GM18505 (cell line): ENCODE results near the gene CACNB2.

ENCODE experiments used
- ATAC-seq: cut with Tn5 transposase; IDR thresholded peaks from one replicate; pipeline ENCODE4 v1.9.1; 2021; ENCODE audit not compliant: unreplicated experiment
- POLR2A ChIP-seq: IDR thresholded peaks from 4 replicates; pipeline ENCODE4 v1.6.1; 2011; ENCODE audit warnings: borderline replicate concordance; ENCODE audit not compliant: insufficient read depth, insufficient read length; ENCODE audit errors: extremely low read depth

The CACNB2 gene

DNA sequence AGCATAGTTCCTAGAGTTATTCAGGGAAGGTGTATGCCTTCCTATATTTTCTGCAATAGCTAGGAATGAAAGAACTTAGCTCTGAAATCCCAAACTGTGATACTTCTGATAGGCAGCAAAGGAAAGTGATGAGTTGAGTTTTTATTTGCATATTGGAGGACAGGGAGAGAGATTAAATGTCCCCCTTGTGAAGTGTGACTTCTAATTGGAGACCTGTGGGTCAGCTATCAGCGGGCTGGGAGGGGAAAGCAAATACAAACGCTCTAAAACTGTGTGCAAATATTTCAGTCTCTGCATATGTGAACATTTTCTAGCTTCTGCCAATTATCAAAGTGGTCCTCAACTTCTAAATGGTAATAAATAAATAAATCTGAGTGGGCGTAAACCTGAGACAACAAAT is 203.3 kb downstream of the CACNB2 start:
- ATAC-seq: no peak
- TF ChIP-seq POLR2A: no peak

- ATAC-seq: no peak
- TF ChIP-seq POLR2A: no peak
Observed at GRCh38 chr10:18345308-18345707, 205.1 kb downstream of the CACNB2 start.

- ATAC-seq: no peak
- TF ChIP-seq POLR2A: no peak
Observed at GRCh38 chr10:18350340-18350739, 210.1 kb downstream of the CACNB2 start.

DNA sequence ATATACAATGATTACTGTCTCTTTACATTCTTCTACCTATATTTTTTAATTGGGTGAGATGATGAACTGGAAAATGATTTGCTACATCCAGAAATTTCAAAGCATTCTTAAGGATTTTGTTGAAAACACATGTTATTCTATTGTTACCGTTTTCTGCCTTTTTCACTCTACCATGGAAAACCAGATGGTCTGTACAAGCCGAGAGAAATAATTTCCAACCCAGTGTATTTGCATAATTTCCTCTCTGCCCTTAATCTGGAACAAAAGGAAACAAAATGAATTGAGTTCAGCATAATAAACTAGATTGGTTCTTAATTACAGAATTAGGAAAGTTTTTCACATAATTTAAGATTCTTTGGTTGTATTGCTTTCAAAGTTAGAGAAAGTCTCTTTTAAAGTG is 211.2 kb downstream of the CACNB2 start:
- ATAC-seq: no peak
- no peak for TF ChIP-seq POLR2A

- no peak for TF ChIP-seq POLR2A
- no peak for ATAC-seq
Observed at GRCh38 chr10:18352175-18352574, 212.0 kb downstream of the CACNB2 start.

DNA sequence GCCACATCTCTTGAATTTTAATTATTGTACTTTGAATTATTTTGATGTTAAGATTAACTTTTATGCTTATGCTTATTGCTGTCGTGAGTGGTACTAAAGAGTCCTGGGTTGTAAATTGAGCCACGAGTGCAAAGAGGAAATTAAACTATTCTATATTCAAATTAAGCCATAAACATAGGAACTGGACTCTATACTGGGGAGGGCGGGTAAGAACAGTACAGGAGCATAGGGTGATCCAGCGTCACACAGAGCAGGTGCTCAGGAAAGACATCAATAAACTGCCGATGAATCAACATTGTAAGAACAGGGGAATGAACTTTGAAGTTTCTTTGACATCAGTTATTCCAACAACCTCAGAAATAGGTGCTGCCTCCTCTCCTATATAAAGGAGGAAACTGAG is 219.6 kb downstream of the CACNB2 start:
- TF ChIP-seq POLR2A: no peak
- no peak for ATAC-seq

GRCh38 chr10:18362892-18363291 is 222.7 kb downstream of the CACNB2 start:
- no peak for ATAC-seq
- TF ChIP-seq POLR2A: no peak

DNA sequence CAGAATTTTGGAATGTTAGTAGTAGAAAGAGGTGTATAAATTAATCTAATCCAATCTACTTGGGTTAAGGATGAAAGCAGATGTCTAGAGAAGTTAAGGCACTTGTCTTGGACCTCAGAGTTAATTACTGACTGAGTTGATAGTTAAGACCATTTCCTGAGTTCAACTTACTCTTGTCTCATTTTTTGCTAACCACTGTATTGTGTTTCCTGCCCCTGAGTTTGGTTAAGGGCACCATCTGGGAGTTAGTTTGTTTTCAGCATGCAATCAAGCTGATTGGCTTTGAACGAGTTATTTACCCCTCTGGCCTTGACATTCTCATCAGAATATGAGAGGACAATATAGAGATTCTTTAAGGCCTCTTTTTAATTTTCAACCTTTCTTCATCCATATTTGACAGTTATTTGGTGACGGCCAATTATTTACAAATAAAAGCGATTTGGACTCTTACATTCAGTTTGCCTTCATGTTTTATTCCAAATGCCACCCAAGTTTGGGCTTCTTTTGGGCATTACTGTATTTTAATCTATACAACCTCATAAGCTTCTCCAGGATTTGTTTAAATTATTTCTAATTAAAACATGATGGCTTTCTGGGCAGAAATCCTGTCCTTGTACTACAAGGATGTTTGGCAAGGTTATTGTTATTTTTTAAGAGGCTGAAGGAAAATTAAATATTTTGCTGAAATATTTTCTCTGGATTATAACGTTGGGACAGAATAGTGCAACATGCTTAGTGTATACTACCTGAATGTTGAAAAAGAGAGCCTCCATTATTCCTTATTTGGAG is 225.0 kb downstream of the CACNB2 start:
- no peak for ATAC-seq
- TF ChIP-seq POLR2A: no peak

- ATAC-seq: no peak
Observed at GRCh38 chr10:18367840-18368239, 227.6 kb downstream of the CACNB2 start.

DNA sequence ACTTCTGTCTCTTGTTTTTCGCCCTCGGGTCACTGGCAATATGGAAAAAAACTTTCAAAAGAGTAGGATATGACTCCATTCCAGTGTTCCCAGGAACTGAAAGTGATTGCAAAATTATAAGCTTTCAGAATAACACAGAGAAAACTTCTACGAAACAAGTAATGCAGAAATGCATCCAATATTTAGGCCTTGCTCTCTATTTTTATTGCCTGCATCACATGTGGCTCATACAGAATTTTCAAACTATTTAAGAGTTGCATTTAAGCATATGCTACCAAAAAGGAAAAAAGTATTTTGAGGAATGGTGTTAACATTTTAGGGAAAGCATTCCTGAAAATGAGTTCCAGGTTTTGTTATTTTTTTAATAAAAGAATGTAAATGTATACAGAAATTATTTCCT is 228.0 kb downstream of the CACNB2 start:
- no peak for TF ChIP-seq POLR2A
- no peak for ATAC-seq

More at GRCh38 chr10:18367840-18368239, 227.6 kb downstream of the CACNB2 start:
- no peak for TF ChIP-seq POLR2A

DNA sequence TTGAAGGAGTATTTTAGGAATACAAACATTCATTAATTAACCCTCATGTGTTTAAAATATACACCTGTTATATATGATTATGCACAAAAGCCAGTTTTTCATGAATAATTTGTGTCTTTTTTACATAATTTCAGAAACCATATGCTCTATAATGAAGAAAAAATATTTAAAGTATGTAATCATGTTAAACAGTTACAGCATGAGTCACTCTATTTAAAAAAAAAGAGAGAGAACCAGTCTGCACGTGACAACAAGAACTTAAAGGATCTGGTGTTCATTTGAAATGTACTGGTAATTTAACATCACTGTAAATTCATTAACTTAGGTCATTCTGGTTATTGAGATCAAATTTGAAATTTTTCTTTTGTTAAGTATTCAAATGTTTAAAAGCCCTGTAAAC is 228.5 kb downstream of the CACNB2 start:
- TF ChIP-seq POLR2A: no peak
- no peak for ATAC-seq

- no peak for ATAC-seq
- TF ChIP-seq POLR2A: no peak
Observed at GRCh38 chr10:18369859-18370473, 229.7 kb downstream of the CACNB2 start.

DNA sequence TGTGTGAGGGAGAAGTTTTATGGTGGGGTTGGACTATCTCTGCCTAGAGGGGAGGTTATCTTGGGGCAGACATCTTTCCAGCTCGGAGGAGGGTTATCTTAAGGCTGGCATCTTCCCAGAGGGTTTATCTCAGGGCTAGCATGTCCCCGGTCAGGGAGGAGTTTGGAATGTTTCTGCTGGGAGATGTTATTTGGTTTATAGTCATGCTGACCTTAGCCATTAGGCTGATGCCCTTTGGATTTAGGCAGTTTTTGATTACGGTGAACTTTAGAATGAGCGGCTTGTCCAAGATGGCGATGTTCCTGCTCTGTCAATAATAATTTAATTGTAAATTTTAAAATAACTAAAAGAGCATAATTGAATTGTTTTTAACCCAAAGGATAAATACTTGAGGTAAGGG is 236.4 kb downstream of the CACNB2 start:
- TF ChIP-seq POLR2A: no peak
- ATAC-seq: no peak

- no peak for TF ChIP-seq POLR2A
- ATAC-seq: no peak
Observed at GRCh38 chr10:18377898-18378297, 237.7 kb downstream of the CACNB2 start.
